ENCODE data around the gene PLEKHA5.
"Not testable (repeated sequence)": the region's sequence is repeated elsewhere in the genome, so short reads cannot be mapped to it uniquely, and the experiment has no call there.

PLEKHA5 gene

GRCh38 chr12:19285793-19286448, 156.4 kb downstream of the PLEKHA5 start:
- peak; percentile 21 for FAIRE-seq

- no peak for FAIRE-seq
These were observed 157.8 kb downstream of the PLEKHA5 start for GRCh38 chr12:19287302-19287701.

- no peak for FAIRE-seq
These were observed 158.6 kb downstream of the PLEKHA5 start for GRCh38 chr12:19288161-19288560.

GRCh38 chr12:19288603-19289244, 159.2 kb downstream of the PLEKHA5 start:
- FAIRE-seq: peak; percentile 97

GRCh38 chr12:19298836-19299605, 169.5 kb downstream of the PLEKHA5 start:
- FAIRE-seq: no peak

GRCh38 chr12:19299765-19300164, 170.2 kb downstream of the PLEKHA5 start:
- FAIRE-seq: no peak

- no peak for FAIRE-seq
These were observed 171.7 kb downstream of the PLEKHA5 start for GRCh38 chr12:19301223-19301622.

- FAIRE-seq: no peak
These were observed 172.2 kb downstream of the PLEKHA5 start for GRCh38 chr12:19301688-19302087.

GRCh38 chr12:19302100-19302640, 172.6 kb downstream of the PLEKHA5 start:
- no peak for FAIRE-seq

- no peak for FAIRE-seq
These were observed 174.0 kb downstream of the PLEKHA5 start for GRCh38 chr12:19303496-19303895.

GRCh38 chr12:19304149-19304750, 174.7 kb downstream of the PLEKHA5 start:
- FAIRE-seq: no peak

GRCh38 chr12:19305621-19306020, 176.1 kb downstream of the PLEKHA5 start:
- not testable (repeated sequence) for FAIRE-seq

GRCh38 chr12:19306366-19306765, 176.8 kb downstream of the PLEKHA5 start:
- no peak for FAIRE-seq

- FAIRE-seq: no peak
These were observed 177.9 kb downstream of the PLEKHA5 start for GRCh38 chr12:19307451-19307850.

GRCh38 chr12:19311165-19311564, 181.6 kb downstream of the PLEKHA5 start:
- FAIRE-seq: no peak

GRCh38 chr12:19312637-19313036, 183.1 kb downstream of the PLEKHA5 start:
- FAIRE-seq: no peak

- FAIRE-seq: no peak
These were observed 186.9 kb downstream of the PLEKHA5 start for GRCh38 chr12:19316425-19316824.

GRCh38 chr12:19322376-19322775, 192.8 kb downstream of the PLEKHA5 start:
- no peak for FAIRE-seq

GRCh38 chr12:19323805-19324204, 194.3 kb downstream of the PLEKHA5 start:
- no peak for FAIRE-seq

GRCh38 chr12:19326102-19326501, 196.6 kb downstream of the PLEKHA5 start:
- no peak for FAIRE-seq

GRCh38 chr12:19332196-19332595, 202.7 kb downstream of the PLEKHA5 start:
- FAIRE-seq: no peak

GRCh38 chr12:19338405-19338804, 208.9 kb downstream of the PLEKHA5 start:
- no peak for FAIRE-seq

GRCh38 chr12:19350850-19351249, 221.3 kb downstream of the PLEKHA5 start:
- FAIRE-seq: not testable (repeated sequence)

All from endometrium (tissue), 2 donors.